Measurements from ENCODE around the gene PRSS57.

DNA sequence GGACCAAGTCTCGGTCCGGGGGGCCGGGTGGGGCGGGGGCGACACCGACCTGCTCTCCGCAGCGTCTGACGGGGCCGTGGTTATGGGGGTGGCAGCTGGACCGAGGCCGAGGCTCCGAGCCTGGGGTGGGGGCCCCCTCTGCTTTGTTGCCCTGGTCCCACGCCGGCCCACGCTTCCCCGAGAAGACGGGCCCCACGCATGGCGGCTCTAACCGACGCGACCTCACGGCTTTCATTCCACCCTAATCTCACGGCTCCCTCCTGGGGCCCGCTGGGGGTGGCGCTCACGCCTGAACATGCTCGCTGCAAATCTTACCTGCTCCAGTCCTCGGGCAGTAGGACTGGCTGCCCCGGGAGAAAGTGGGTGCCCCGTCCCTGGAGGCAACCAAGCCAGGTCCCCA is 40.9 kb upstream of the PRSS57 start:
- TF ChIP-seq, protein P1, sequence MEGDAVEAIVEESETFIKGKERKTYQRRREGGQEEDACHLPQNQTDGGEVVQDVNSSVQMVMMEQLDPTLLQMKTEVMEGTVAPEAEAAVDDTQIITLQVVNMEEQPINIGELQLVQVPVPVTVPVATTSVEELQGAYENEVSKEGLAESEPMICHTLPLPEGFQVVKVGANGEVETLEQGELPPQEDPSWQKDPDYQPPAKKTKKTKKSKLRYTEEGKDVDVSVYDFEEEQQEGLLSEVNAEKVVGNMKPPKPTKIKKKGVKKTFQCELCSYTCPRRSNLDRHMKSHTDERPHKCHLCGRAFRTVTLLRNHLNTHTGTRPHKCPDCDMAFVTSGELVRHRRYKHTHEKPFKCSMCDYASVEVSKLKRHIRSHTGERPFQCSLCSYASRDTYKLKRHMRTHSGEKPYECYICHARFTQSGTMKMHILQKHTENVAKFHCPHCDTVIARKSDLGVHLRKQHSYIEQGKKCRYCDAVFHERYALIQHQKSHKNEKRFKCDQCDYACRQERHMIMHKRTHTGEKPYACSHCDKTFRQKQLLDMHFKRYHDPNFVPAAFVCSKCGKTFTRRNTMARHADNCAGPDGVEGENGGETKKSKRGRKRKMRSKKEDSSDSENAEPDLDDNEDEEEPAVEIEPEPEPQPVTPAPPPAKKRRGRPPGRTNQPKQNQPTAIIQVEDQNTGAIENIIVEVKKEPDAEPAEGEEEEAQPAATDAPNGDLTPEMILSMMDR (conservative IDR thresholded peaks at IDR 0.05; ENCODE audit: low read depth, low read length), result no peak
- TF ChIP-seq EZH2phosphoT487 (IDR thresholded peaks at IDR 0.05; ENCODE audit: borderline replicate concordance, low read length), result no peak

Measured in PC-3 (cell line).